Keratinocyte (primary cell): ENCODE measurements around the gene SLC1A3. TPM values are rescaled to one million over a fixed set of nuclear protein-coding genes. Genes with fewer than 3 reads are reported as not detected.

Source experiments
- DNase-seq: peaks from one replicate; pipeline ENCODE4 v3.0.0-alpha.2; 2011; ENCODE audit warnings: low read depth, missing footprints, low spot score
- FAIRE-seq: peaks from 2 replicates; lab custom pipeline; 2011; peaks lifted over from hg19 to GRCh38; lab: Jason Lieb, UNC
- H2AFZ ChIP-seq: 2 replicates; pipeline ENCODE4 v1.6.0; 2012; ENCODE audit warnings: low read length, control low read depth, inconsistent platforms; ENCODE audit not compliant: control insufficient read depth
- H3K27ac ChIP-seq: 2 replicates; pipeline ENCODE4 v1.5.1; 2011; ENCODE audit warnings: low read length; ENCODE audit not compliant: control insufficient read depth, insufficient read depth
- H3K27me3 ChIP-seq: 3 replicates; pipeline ENCODE4 v1.6.0; 2011; ENCODE audit warnings: low read length; ENCODE audit not compliant: control insufficient read depth, insufficient read depth; ENCODE audit errors: extremely low read depth
- H3K36me3 ChIP-seq, 2 experiments: 2 replicates in 1 of 2; 3 replicates in 1 of 2; pipeline ENCODE4 v1.5.1; 2011; ENCODE audit warnings: low read length in 2 of 2, mild to moderate bottlenecking in 1 of 2; ENCODE audit not compliant: control insufficient read depth in 2 of 2, insufficient read depth in 2 of 2; ENCODE audit errors: extremely low read depth in 1 of 2
- H3K4me1 ChIP-seq: 3 replicates; pipeline ENCODE4 v1.5.1; 2011; ENCODE audit warnings: low read length; ENCODE audit not compliant: control insufficient read depth, insufficient read depth; ENCODE audit errors: extremely low read depth
- H3K4me2 ChIP-seq: 3 replicates; pipeline ENCODE4 v1.6.0; 2011; ENCODE audit warnings: low read depth, low read length; ENCODE audit not compliant: control insufficient read depth, insufficient read depth; ENCODE audit errors: extremely low read depth
- H3K4me3 ChIP-seq, 3 experiments: fragments of 200-600 bp in 1 of 3; sonication (generic) in 1 of 3; 2 replicates in 2 of 3; 3 replicates in 1 of 3; pipeline ENCODE4 v1.5.1; 2011 to 2016; ENCODE audit warnings: low read length in 3 of 3, mild to moderate bottlenecking in 3 of 3, control low read depth in 2 of 3, inconsistent platforms in 1 of 3, low read depth in 1 of 3, mixed read lengths in 1 of 3, mixed run types in 1 of 3, moderate library complexity in 1 of 3; ENCODE audit not compliant: control insufficient read depth in 2 of 3, insufficient read depth in 2 of 3; ENCODE audit errors: extremely low read depth in 1 of 3
- H3K79me2 ChIP-seq: 2 replicates; pipeline ENCODE4 v1.6.0; 2012; ENCODE audit warnings: low read length; ENCODE audit not compliant: control insufficient read depth, insufficient read depth
- H3K9ac ChIP-seq: 3 replicates; pipeline ENCODE4 v1.6.0; 2011; ENCODE audit warnings: low read length; ENCODE audit not compliant: control insufficient read depth, insufficient read depth; ENCODE audit errors: extremely low read depth
- H3K9me1 ChIP-seq: 3 replicates; pipeline ENCODE4 v1.6.0; 2011; ENCODE audit warnings: low read length; ENCODE audit not compliant: control insufficient read depth, insufficient read depth; ENCODE audit errors: extremely low read depth
- H3K9me3 ChIP-seq: 2 replicates; pipeline ENCODE4 v1.5.1; 2012; ENCODE audit warnings: low read depth, low read length; ENCODE audit not compliant: control insufficient read depth
- H4K20me1 ChIP-seq: 3 replicates; pipeline ENCODE4 v1.6.0; 2011; ENCODE audit warnings: low read length; ENCODE audit not compliant: control insufficient read depth, insufficient read depth; ENCODE audit errors: extremely low read depth
- EZH2 ChIP-seq: IDR thresholded peaks from one replicate; pipeline ENCODE4 v1.6.1; 2012; ENCODE audit warnings: inconsistent platforms, mild to moderate bottlenecking, low read length, moderate library complexity
- dilution Hi-C: fragments of 300-500 bp; cut with MboI; formaldehyde crosslinking; loops from one replicate; pipeline ENCODE4 v1.7.0; 2020; ENCODE audit warnings: low sequenced_read_pairs; ENCODE audit not compliant: extremely low pct_ligation_motif_present
- polyA plus RNA-seq, 5 experiments: library from polyadenylated mRNA; depleted of rRNA in 3 of 5; stranded (reverse) in 3 of 5; stranded (forward) in 1 of 5; unstranded in 1 of 5; fragments of >200 nt; gene quantifications; 1 replicate in 1 of 5; 2 replicates in 3 of 5; 3 replicates in 1 of 5; pipeline versions ENCODE4 v1.2.1 to v1.2.3, GENCODE V29; 2011 to 2012; ENCODE audit warnings: missing spikeins in 2 of 5, low read depth in 1 of 5, low replicate concordance in 1 of 5
- TF ChIP-seq, protein P1 (sequence below), 3 experiments: IDR thresholded peaks in 1 of 3; conservative IDR thresholded peaks in 1 of 3; optimal IDR thresholded peaks in 1 of 3; 2 replicates in 2 of 3; 3 replicates in 1 of 3; pipeline versions ENCODE3 to v1.5.1; 2011; ENCODE audit warnings: low read length in 3 of 3, mild to moderate bottlenecking in 3 of 3, moderate library complexity in 2 of 3, control low read depth in 1 of 3, inconsistent platforms in 1 of 3; ENCODE audit not compliant: insufficient read depth in 2 of 3; ENCODE audit errors: extremely low read depth in 1 of 3

Gene SLC1A3
- polyA plus RNA-seq, 1 donor (not counting 4 experiments of a cell fraction or from before 2014, with no cell fraction given), result 22.2 TPM

DNA sequence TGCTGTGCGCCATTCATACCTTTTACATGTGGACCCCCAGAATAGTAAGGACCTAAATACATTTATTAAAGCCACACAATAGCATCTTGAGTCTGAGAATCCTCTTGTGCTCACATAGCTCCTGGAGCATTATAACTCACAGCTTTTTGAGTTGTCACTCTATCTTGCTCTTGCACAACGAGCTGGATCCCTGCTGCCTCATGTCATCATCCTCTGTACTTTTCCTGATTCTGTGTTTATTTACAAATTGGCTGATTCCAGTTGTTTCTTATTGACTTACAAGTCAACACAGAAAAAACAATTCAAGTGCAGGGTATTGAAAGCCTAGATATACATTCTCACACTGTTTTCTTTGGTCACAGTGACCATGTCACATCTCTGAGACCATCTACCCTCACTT is 112.9 kb downstream of the SLC1A3 start:
- Histone ChIP-seq H4K20me1 (no peaks in the 10 kb centered on the region), H3K36me3 (no peaks in the 10 kb centered on the region), H3K27me3 (no peaks in the 10 kb centered on the region), H2AFZ (no peak overlapping the region), H3K4me2 (no peak overlapping the region), H3K79me2 (no peaks in the 10 kb centered on the region), H3K4me1 (no peaks in the 10 kb centered on the region), H3K4me3 (no peak overlapping the region), H3K9ac (no peak overlapping the region), H3K9me1 (no peaks in the 10 kb centered on the region), H3K9me3 (no peaks in the 10 kb centered on the region), H3K27ac (no peak overlapping the region)
- DNase-seq (no peak), FAIRE-seq (no peak)
- dilution Hi-C loops, result no loop called here
- TF ChIP-seq EZH2, result no peak
- TF ChIP-seq, protein P1, sequence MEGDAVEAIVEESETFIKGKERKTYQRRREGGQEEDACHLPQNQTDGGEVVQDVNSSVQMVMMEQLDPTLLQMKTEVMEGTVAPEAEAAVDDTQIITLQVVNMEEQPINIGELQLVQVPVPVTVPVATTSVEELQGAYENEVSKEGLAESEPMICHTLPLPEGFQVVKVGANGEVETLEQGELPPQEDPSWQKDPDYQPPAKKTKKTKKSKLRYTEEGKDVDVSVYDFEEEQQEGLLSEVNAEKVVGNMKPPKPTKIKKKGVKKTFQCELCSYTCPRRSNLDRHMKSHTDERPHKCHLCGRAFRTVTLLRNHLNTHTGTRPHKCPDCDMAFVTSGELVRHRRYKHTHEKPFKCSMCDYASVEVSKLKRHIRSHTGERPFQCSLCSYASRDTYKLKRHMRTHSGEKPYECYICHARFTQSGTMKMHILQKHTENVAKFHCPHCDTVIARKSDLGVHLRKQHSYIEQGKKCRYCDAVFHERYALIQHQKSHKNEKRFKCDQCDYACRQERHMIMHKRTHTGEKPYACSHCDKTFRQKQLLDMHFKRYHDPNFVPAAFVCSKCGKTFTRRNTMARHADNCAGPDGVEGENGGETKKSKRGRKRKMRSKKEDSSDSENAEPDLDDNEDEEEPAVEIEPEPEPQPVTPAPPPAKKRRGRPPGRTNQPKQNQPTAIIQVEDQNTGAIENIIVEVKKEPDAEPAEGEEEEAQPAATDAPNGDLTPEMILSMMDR (optimal IDR thresholded peaks at IDR 0.05 in 1 of 3, IDR thresholded peaks at IDR 0.05 in 1 of 3, conservative IDR thresholded peaks at IDR 0.05 in 1 of 3; ENCODE audit: extremely low read depth in 1 of 3, insufficient read depth in 2 of 3, low read length in 3 of 3), result no peak

DNA sequence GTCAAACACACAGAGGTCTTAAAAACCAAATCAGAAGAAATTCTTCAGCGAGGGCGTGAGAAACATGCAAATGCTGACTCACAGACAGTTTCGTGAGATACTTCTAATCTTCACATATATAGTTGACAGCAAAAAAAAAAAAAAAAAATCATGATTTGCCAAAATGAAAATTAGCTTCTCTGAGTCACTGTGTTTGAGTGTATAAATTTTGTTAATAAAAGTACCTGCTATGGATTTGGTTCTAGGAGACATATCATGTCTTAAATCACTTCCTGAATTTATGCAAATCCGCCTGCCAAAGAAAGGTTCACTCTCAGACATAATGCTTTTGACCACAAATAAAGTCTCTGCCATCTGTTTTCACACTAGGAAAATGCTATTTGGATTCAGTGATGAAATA is 114.3 kb downstream of the SLC1A3 start:
- no peak overlapping the region for H3K4me2 ChIP-seq
- H3K36me3 ChIP-seq, result no peaks in the 10 kb centered on the region
- H2AFZ ChIP-seq, result no peak overlapping the region
- no peaks in the 10 kb centered on the region for H3K27me3 ChIP-seq
- H3K79me2 ChIP-seq, result no peaks in the 10 kb centered on the region
- FAIRE-seq, result no peak
- no peaks in the 10 kb centered on the region for H3K9me1 ChIP-seq
- H3K4me3 ChIP-seq, result no peak overlapping the region
- no peak overlapping the region for H3K9ac ChIP-seq
- TF ChIP-seq, protein P1 (optimal IDR thresholded peaks at IDR 0.05 in 1 of 3, IDR thresholded peaks at IDR 0.05 in 1 of 3, conservative IDR thresholded peaks at IDR 0.05 in 1 of 3; ENCODE audit: extremely low read depth in 1 of 3, insufficient read depth in 2 of 3, low read length in 3 of 3), result no peak
- TF ChIP-seq EZH2, result no peak
- no peak overlapping the region for H3K27ac ChIP-seq
- no peaks in the 10 kb centered on the region for H3K9me3 ChIP-seq
- H3K4me1 ChIP-seq, result no peaks in the 10 kb centered on the region
- no peak for DNase-seq
- no peaks in the 10 kb centered on the region for H4K20me1 ChIP-seq
- dilution Hi-C loops, result no loop called here
